HAP-1 (cell line): Measurements from ENCODE around the gene JARID2.

Experiments used
- DNase-seq, 2 experiments: peaks; one replicate each; pipeline ENCODE4 v3.0.0-alpha.2; 2016 to 2020; ENCODE audit warnings: low spot score in 2 of 2
- H3K27me3 ChIP-seq: fragments of 250-450 bp; sonication (Bioruptor Pico); 2 replicates; pipeline ENCODE4 v1.5.1; 2020; ENCODE audit warnings: low read depth, mild to moderate bottlenecking, moderate library complexity
- H3K36me3 ChIP-seq: fragments of 250-450 bp; sonication (Bioruptor Pico); replicated peaks from 2 replicates; pipeline ENCODE4 v1.5.1; 2020; ENCODE audit warnings: mild to moderate bottlenecking
- H3K4me1 ChIP-seq: fragments of 250-450 bp; sonication (Bioruptor Pico); 2 replicates; pipeline ENCODE4 v1.5.1; 2020; ENCODE audit warnings: mild to moderate bottlenecking
- H3K4me3 ChIP-seq: fragments of 250-450 bp; sonication (Bioruptor Pico); 2 replicates; pipeline ENCODE4 v1.5.1; 2020; ENCODE audit warnings: mild to moderate bottlenecking, moderate library complexity
- H3K9me3 ChIP-seq: fragments of 250-450 bp; sonication (Bioruptor Pico); 2 replicates; pipeline ENCODE4 v1.5.1; 2020; ENCODE audit warnings: mild to moderate bottlenecking, moderate library complexity
- in situ Hi-C: fragments of 300-500 bp; cut with MboI; formaldehyde crosslinking; loops from 3 replicates; pipeline ENCODE4 v1.14.3; 2020; ENCODE audit warnings: low sequenced_read_pairs, inconsistent platforms, mixed read lengths

Gene JARID2

GRCh38 chr6:15265787-15266186, 19.9 kb downstream of the JARID2 start:
- peaks cover 32% of the 10 kb centered on the region for H3K4me1 ChIP-seq
- no peaks in the 10 kb centered on the region for H3K27me3 ChIP-seq

GRCh38 chr6:15266423-15266996, 20.6 kb downstream of the JARID2 start:
- no peaks in the 10 kb centered on the region for H3K27me3 ChIP-seq
- in situ Hi-C loops: no loop called here
- no peak for DNase-seq
- peaks cover 26% of the 10 kb centered on the region for H3K4me1 ChIP-seq
- H3K36me3 ChIP-seq: no peaks in the 10 kb centered on the region
- H3K4me3 ChIP-seq: no peak overlapping the region
- no peaks in the 10 kb centered on the region for H3K9me3 ChIP-seq

More at GRCh38 chr6:15265787-15266186, 19.9 kb downstream of the JARID2 start:
- no peaks in the 10 kb centered on the region for H3K9me3 ChIP-seq
- no peak overlapping the region for H3K4me3 ChIP-seq
- no peak for DNase-seq
- in situ Hi-C loops: no loop called here
- H3K36me3 ChIP-seq: no peaks in the 10 kb centered on the region

- no peak overlapping the region for H3K4me3 ChIP-seq
- DNase-seq: no peak
- H3K4me1 ChIP-seq: peaks cover 23% of the 10 kb centered on the region
- in situ Hi-C loops: no loop called here
- no peaks in the 10 kb centered on the region for H3K36me3 ChIP-seq
- no peaks in the 10 kb centered on the region for H3K9me3 ChIP-seq
- H3K27me3 ChIP-seq: no peaks in the 10 kb centered on the region
These were observed 21.4 kb downstream of the JARID2 start for GRCh38 chr6:15267221-15267620.

DNA sequence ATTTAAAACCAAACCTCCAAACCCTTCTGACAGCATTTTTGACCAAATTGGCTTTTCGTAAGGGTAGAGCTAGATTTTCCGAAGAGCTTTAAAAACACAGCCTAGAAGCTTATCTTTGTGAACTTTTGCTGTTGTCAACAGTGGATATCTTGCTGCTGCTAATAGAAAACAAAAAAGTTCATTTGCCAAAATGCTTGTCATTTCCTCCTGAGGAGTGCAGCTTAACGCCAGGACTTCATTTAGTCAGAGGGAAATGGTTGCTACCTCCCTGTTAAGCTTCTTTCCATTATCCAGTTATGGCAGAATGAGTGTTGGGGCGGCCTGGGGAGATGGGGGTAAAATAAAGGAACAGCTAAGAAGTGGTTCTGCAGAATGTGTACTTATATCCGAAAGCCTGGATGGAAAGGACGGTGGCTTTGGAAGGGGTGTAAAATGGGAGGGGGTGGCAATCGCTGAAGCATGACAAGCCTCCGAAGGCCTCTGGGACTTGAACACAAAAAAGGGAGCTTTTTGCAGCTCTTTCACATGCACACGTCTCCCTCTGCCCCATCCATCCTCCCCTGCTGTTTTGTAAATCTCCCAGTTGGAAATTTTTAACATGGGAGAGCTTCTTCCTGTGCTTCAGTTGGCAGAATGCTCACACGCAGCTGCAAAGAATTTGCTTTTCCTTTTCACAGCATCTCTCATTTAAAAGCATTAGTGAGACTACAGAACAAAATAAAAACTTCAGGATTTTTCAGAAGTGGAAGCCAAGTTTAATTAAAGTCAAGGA, 22.5 kb downstream of the JARID2 start:
- peaks cover 23% of the 10 kb centered on the region for H3K4me1 ChIP-seq
- no peaks in the 10 kb centered on the region for H3K9me3 ChIP-seq
- in situ Hi-C loops: no loop called here
- no peak for DNase-seq
- no peaks in the 10 kb centered on the region for H3K27me3 ChIP-seq
- no peak overlapping the region for H3K4me3 ChIP-seq
- H3K36me3 ChIP-seq: no peaks in the 10 kb centered on the region

GRCh38 chr6:15269011-15269410, 23.1 kb downstream of the JARID2 start:
- H3K4me3 ChIP-seq: no peak overlapping the region
- no peaks in the 10 kb centered on the region for H3K27me3 ChIP-seq
- peaks cover 22% of the 10 kb centered on the region for H3K4me1 ChIP-seq
- no peaks in the 10 kb centered on the region for H3K36me3 ChIP-seq
- in situ Hi-C loops: no loop called here
- DNase-seq: no peak
- no peaks in the 10 kb centered on the region for H3K9me3 ChIP-seq

GRCh38 chr6:15269619-15270018, 23.8 kb downstream of the JARID2 start:
- Histone ChIP-seq H3K4me1 (peaks cover 16% of the 10 kb centered on the region), H3K4me3 (no peak overlapping the region), H3K9me3 (no peaks in the 10 kb centered on the region), H3K36me3 (no peaks in the 10 kb centered on the region), H3K27me3 (no peaks in the 10 kb centered on the region)
- in situ Hi-C loops: no loop called here
- no peak for DNase-seq

DNA sequence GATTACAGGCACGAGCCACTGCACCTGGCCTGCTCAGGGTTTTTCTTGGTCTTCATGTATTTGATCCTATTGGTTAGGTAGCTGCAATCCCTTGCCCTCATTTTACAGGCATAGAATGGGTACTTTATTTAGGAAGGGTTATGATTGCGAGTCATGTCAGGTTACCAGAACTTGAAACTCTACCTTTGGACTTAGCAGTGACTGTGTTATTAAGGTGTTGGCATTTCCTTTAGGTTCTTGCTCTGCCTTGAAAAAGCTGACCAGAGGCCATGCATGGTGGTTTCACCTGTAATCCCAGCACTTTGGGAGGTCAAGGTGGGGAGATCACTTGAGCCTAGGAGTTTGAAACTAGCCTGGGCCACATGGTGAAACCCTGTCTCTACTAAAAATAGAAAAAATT, 24.5 kb downstream of the JARID2 start:
- Histone ChIP-seq H3K4me3 (no peak overlapping the region), H3K4me1 (peaks cover 10% of the 10 kb centered on the region), H3K36me3 (no peaks in the 10 kb centered on the region), H3K9me3 (no peaks in the 10 kb centered on the region), H3K27me3 (no peaks in the 10 kb centered on the region)
- no peak for DNase-seq
- in situ Hi-C loops: no loop called here

DNA sequence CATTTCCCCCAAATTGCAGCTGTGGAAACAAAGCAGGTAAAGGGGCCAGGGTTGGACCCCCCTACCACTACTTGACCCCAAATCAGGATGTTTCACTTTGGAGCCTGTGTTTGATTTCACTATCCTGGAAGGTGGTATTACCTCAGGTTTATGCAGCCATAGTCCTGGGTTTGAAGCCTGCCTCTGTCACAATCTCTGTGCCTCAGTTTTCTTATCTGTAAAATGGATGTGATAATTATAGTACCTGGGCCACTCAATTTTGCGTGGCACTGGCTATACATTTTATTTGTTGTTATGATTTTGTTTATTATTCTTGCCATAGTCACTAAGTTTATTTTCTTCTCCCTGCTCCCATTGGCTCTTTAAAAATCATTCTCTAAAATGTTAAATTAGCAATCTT, 26.7 kb downstream of the JARID2 start:
- DNase-seq: no peak
- Histone ChIP-seq H3K4me3 (no peak overlapping the region), H3K4me1 (0 out of 2 replicates have a peak, but pooled peaks cover 4% of the 10 kb centered on the region), H3K36me3 (no peaks in the 10 kb centered on the region), H3K9me3 (no peaks in the 10 kb centered on the region), H3K27me3 (no peaks in the 10 kb centered on the region)
- in situ Hi-C loops: no loop called here

DNA sequence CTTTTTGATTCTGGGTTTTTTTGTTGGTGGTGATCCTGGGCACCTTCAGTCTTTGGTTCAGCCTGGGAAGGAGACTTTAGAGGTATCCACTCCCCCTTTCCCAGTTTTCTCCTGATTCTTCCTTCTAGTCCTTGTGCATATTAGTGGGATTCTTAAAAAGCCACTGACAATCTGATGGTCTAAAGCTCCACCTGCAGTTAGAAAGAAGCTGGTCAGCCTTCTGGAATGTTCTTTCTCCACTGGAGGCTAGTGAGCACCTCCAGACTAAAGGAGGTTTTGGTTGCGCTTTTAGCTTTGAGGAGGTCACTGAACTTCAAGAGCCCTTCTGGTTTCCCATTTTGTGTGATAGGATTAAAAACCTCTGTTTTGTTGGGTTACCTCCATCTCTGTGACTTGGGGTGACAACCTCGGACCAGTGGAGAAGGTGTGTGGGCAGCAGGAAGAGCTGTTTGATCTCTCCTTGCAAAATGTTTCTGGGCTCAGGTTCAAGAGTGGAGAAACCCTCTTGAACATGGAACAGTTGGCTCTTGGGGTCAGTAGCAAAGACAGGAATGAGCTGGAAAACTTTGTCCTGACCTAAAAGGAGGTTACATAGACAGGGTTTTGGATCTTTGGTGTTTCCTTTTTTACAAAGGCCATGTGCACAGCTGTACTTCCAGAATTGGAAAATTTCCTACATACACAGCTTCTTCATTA, 29.0 kb downstream of the JARID2 start:
- no peak overlapping the region for H3K4me3 ChIP-seq
- peaks cover 1% of the 10 kb centered on the region; the same call in 1 of the 2 replicates for H3K4me1 ChIP-seq
- no peaks in the 10 kb centered on the region for H3K36me3 ChIP-seq
- in situ Hi-C loops: no loop called here
- no peaks in the 10 kb centered on the region for H3K27me3 ChIP-seq
- no peak for DNase-seq
- no peaks in the 10 kb centered on the region for H3K9me3 ChIP-seq

DNA sequence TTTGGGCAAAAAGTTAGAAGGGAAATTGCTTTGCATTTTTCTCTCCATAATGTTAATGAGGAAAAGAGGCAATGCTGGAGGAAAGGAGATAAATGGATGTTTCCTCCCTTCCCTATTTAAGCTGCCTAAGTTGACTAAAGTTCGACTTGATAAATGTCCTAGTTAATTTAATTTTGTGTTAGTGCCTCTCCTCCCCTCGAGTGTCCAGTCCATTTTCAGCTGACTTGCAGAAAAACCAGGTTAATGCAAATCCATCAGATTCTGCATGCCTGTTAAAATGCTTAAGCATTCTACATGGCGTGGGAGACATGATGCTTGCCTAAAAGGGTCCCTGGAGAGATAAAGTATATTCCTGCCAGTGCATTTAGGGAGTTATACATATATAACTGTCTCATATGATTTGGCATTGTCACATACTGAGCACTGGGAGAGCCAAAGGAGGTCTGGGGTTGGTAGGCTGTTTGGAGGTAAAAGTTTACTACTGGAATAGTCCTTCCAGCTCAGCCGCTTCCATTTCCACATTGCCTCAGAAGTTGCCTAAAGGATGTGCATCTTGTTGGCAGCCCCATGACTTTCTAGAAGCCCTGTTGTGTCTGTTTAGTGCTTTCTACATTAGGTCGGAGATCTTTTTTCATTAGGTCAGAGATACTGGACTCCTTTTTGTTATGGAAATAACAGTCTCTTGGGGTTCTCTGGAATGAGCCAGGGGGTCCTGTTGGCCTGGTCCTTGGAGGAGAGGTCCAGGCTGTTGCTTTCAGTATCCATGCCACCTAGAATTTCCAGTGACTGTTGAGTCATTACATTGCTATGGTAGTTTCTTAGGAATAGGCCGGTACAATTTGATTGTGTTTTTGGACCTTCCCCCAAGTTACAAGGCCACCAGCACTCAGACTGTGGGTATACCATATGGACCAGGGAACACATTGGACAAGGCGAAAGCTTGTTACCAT, 30.4 kb downstream of the JARID2 start:
- H3K9me3 ChIP-seq: no peaks in the 10 kb centered on the region
- H3K4me1 ChIP-seq: peaks cover 7% of the 10 kb centered on the region
- no peaks in the 10 kb centered on the region for H3K27me3 ChIP-seq
- in situ Hi-C loops: no loop called here
- no peak for DNase-seq
- no peak overlapping the region for H3K4me3 ChIP-seq
- H3K36me3 ChIP-seq: no peaks in the 10 kb centered on the region

- H3K36me3 ChIP-seq: no peaks in the 10 kb centered on the region
- no peak overlapping the region for H3K4me3 ChIP-seq
- peaks cover 7% of the 10 kb centered on the region for H3K4me1 ChIP-seq
- H3K9me3 ChIP-seq: no peaks in the 10 kb centered on the region
- DNase-seq: no peak
- H3K27me3 ChIP-seq: no peaks in the 10 kb centered on the region
- in situ Hi-C loops: no loop called here
These were observed 33.3 kb downstream of the JARID2 start for GRCh38 chr6:15279047-15279661.

DNA sequence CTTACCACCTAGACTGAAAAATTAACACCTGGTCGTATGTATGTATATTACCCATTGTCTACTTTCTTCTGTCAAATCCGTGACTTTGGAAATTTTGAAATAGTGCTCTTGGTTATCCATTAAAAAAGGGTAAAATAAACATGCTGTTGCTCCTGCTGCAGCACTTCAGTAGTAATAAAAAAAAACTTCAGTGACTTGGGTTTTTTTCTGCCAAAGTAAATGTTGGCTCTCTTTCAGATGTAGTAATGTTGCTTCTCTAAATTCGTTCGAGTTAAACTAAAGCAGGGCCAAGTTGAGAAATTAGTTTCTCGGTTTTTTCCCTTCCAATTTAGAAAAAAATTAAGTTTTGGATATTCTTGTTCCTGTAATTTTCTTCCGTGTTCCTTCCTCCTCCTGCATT, 34.2 kb downstream of the JARID2 start:
- peaks cover 7% of the 10 kb centered on the region for H3K4me1 ChIP-seq

DNA sequence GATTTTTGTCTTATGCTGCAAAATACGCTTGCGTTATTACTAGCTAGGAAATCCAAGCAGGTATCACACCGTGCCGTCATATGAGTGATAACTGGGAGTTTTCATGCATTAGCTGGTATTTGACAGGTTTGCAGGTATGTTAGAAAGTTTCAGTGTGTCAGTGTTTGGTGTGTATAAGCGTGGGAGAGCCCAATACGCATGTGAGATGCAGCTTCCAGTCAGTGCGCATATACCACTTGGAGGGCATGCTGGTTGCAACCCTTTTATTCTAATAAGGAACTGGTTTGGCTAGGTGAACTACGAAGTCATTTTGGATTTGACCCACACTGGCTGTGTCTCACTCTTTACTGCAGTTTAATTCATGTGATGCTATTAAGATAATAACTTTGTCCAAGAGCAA, 35.1 kb downstream of the JARID2 start:
- no peaks in the 10 kb centered on the region for H3K27me3 ChIP-seq
- H3K9me3 ChIP-seq: no peaks in the 10 kb centered on the region
- DNase-seq: no peak
- no peaks in the 10 kb centered on the region for H3K36me3 ChIP-seq
- H3K4me1 ChIP-seq: peaks cover 10% of the 10 kb centered on the region
- no peak overlapping the region for H3K4me3 ChIP-seq
- in situ Hi-C loops: no loop called here

More for the DNA sequence above, 34.2 kb downstream of the JARID2 start:
- Histone ChIP-seq H3K27me3 (no peaks in the 10 kb centered on the region), H3K36me3 (no peaks in the 10 kb centered on the region), H3K9me3 (no peaks in the 10 kb centered on the region), H3K4me3 (no peak overlapping the region)
- no peak for DNase-seq
- in situ Hi-C loops: no loop called here
